Measurements from ENCODE around the gene KRTAP10-4.
"Not testable (repeated sequence)": the region's sequence is repeated elsewhere in the genome, so short reads cannot be mapped to it uniquely, and the experiment has no call there.

The KRTAP10-4 gene

GRCh38 chr21:44557491-44558328 lies 15.8 kb upstream of the KRTAP10-4 start:
- H3K4me1 ChIP-seq (ENCODE audit: control insufficient read depth, insufficient read depth, low read length, poor library complexity, severe bottlenecking): no peaks in the 10 kb centered on the region
- no peaks in the 10 kb centered on the region for H3K9me3 ChIP-seq (ENCODE audit: control insufficient read depth, low read length)
- H3K36me3 ChIP-seq (ENCODE audit: control insufficient read depth, insufficient read depth, low read length): no peaks in the 10 kb centered on the region
- DNase-seq: no peak
- no peak overlapping the region for H3K27ac ChIP-seq (ENCODE audit: insufficient read depth, low read length, poor library complexity, severe bottlenecking)
- no peaks in the 10 kb centered on the region for H3K27me3 ChIP-seq (replicated peaks; ENCODE audit: control insufficient read depth, insufficient read depth, low read length, poor library complexity, severe bottlenecking)
- H3K4me3 ChIP-seq (ENCODE audit: insufficient read depth, low read depth, low read length, poor library complexity, severe bottlenecking): no peak overlapping the region

DNA sequence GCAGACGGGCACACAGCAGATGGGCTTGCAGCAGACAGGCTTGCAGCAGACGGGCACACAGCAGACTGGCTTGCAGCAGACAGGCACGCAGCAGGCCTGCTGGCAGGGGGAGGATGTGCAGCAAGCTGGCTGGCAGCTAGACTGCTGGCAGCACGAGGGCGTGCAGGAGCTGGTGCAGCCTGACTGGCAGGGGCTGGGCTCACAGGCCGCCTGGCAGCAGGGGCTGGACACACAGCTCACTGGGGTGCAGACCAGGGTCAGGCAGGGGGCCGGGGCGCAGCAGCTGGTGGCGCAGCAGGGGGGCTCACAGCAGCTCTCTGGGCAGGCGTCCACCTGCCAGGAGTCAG lies 15.2 kb upstream of the KRTAP10-4 start:
- H3K4me1 ChIP-seq (ENCODE audit: control insufficient read depth, insufficient read depth, low read length, poor library complexity, severe bottlenecking); DNase-seq; H3K36me3 ChIP-seq (ENCODE audit: control insufficient read depth, insufficient read depth, low read length); H3K4me3 ChIP-seq (ENCODE audit: insufficient read depth, low read depth, low read length, poor library complexity, severe bottlenecking); H3K27ac ChIP-seq (ENCODE audit: insufficient read depth, low read length, poor library complexity, severe bottlenecking); H3K9me3 ChIP-seq (ENCODE audit: control insufficient read depth, low read length); H3K27me3 ChIP-seq (replicated peaks; ENCODE audit: control insufficient read depth, insufficient read depth, low read length, poor library complexity, severe bottlenecking): not testable (repeated sequence)

DNA sequence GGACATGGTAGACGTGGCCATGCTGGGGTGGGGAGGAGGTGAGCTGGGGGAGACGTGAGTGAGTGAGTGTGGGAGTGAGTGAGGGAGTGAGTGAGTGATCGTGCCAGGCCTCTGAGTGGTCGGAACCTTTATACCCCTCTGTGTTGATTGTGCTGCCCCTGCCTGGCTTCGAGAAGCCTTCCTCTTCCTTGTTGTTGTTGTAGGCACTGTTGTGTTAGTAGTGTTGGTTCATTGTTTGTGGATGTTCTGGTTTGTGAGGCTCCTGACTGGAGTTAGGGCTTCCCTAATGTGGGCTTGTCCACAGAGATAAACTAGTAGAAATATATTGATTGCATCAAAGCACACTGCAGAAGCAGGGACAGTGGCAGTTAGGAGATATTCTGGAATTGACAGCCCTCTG lies 14.8 kb upstream of the KRTAP10-4 start, which contains the start of gene KRTAP10-3:
KRTAP10-3 (minus strand) TSS at position 101 of the 400 bp plus-strand sequence; CDS start at position 21, 80 bp downstream.
- H3K27ac ChIP-seq (ENCODE audit: insufficient read depth, low read length, poor library complexity, severe bottlenecking): no peak within 1 kb of the TSS
- DNase-seq: no peak
- H3K9me3 ChIP-seq (ENCODE audit: control insufficient read depth, low read length): no peaks in the 10 kb centered on the region
- no peaks in the 10 kb centered on the region for H3K4me1 ChIP-seq (ENCODE audit: control insufficient read depth, insufficient read depth, low read length, poor library complexity, severe bottlenecking)
- no peak within 1 kb of the TSS for H3K4me3 ChIP-seq (ENCODE audit: insufficient read depth, low read depth, low read length, poor library complexity, severe bottlenecking)
- H3K36me3 ChIP-seq (ENCODE audit: control insufficient read depth, insufficient read depth, low read length): no peaks in the 10 kb centered on the region
- H3K27me3 ChIP-seq (replicated peaks; ENCODE audit: control insufficient read depth, insufficient read depth, low read length, poor library complexity, severe bottlenecking): no peaks in the 10 kb centered on the region

DNA sequence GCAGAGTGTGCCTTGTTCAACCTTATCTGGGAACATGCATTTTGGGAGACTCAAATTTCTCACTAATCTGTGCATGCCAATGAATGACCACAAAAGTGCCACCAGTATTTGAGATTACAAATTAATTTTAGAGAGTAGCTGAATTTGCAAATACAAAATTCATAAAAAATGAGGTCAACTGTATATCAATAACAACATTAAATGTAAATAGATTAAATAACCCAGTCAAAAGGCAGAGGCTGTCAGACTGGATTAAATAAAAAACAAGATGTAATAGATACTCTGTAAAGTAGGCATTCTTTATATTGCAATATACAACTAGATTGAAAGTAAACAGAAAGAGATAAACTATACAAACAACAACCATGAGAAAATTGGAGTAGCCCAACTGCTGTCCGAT lies 9.4 kb upstream of the KRTAP10-4 start:
- H3K27me3 ChIP-seq (replicated peaks; ENCODE audit: control insufficient read depth, insufficient read depth, low read length, poor library complexity, severe bottlenecking): no peaks in the 10 kb centered on the region
- H3K36me3 ChIP-seq (ENCODE audit: control insufficient read depth, insufficient read depth, low read length): no peaks in the 10 kb centered on the region
- H3K27ac ChIP-seq (ENCODE audit: insufficient read depth, low read length, poor library complexity, severe bottlenecking): no peak overlapping the region
- H3K4me3 ChIP-seq (ENCODE audit: insufficient read depth, low read depth, low read length, poor library complexity, severe bottlenecking): no peak overlapping the region
- H3K4me1 ChIP-seq (ENCODE audit: control insufficient read depth, insufficient read depth, low read length, poor library complexity, severe bottlenecking): no peaks in the 10 kb centered on the region
- H3K9me3 ChIP-seq (ENCODE audit: control insufficient read depth, low read length): no peaks in the 10 kb centered on the region
- no peak for DNase-seq

DNA sequence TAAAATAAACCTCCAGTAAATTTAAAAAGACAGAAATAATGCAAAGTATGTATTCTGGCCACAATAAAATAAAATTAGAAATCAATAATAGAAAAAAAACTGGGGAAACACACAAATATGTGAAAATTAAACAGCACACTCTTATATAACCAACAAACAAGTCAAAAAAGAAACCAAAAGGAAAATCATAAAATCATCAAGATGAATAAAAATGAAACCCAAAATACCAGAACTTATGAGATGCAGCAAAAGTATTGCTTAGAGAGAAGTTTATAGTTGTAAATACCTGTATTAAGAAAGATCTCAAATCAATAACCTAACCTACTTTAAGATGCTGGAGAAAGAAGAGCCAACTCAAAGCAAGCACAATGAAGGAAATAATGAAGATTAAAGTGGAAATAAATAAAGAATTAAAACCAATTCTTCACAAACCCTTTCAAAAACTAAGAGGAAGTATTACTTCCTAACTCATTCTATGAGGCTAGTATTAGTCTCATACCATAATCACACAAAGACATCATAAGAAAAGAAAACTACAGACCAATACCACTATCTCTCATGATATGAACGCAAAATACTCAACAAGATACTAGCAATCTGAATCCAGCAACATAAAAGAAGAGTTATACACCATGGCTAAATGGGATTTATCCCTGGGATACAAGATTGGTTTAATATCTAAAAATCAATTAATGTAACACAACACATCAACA lies 8.5 kb upstream of the KRTAP10-4 start:
- H3K27ac ChIP-seq (ENCODE audit: insufficient read depth, low read length, poor library complexity, severe bottlenecking): no peak overlapping the region
- no peaks in the 10 kb centered on the region for H3K36me3 ChIP-seq (ENCODE audit: control insufficient read depth, insufficient read depth, low read length)
- no peaks in the 10 kb centered on the region for H3K4me1 ChIP-seq (ENCODE audit: control insufficient read depth, insufficient read depth, low read length, poor library complexity, severe bottlenecking)
- no peak overlapping the region for H3K4me3 ChIP-seq (ENCODE audit: insufficient read depth, low read depth, low read length, poor library complexity, severe bottlenecking)
- no peaks in the 10 kb centered on the region for H3K27me3 ChIP-seq (replicated peaks; ENCODE audit: control insufficient read depth, insufficient read depth, low read length, poor library complexity, severe bottlenecking)
- no peaks in the 10 kb centered on the region for H3K9me3 ChIP-seq (ENCODE audit: control insufficient read depth, low read length)
- DNase-seq: no peak

DNA sequence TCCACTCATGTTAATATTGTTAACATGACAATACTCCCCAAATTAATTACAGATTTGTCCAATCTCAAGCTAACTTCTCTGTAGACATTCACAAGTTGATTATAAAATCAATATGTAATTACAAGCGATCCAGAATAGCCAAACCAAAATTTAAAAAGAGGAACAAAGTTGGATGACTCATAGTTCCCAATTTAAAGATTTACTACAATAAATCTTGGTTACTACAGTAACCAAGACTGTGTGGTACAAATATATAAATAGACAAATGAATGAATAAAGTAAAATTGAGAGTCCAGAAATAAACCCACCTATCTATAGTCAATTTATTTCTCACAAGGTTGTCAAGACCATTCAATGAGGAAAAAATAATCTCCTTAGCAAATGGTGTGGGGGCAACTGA lies 7.1 kb upstream of the KRTAP10-4 start:
- no peak overlapping the region for H3K4me3 ChIP-seq (ENCODE audit: insufficient read depth, low read depth, low read length, poor library complexity, severe bottlenecking)
- no peak overlapping the region for H3K27ac ChIP-seq (ENCODE audit: insufficient read depth, low read length, poor library complexity, severe bottlenecking)
- H3K4me1 ChIP-seq (ENCODE audit: control insufficient read depth, insufficient read depth, low read length, poor library complexity, severe bottlenecking): no peaks in the 10 kb centered on the region
- no peaks in the 10 kb centered on the region for H3K9me3 ChIP-seq (ENCODE audit: control insufficient read depth, low read length)
- no peaks in the 10 kb centered on the region for H3K36me3 ChIP-seq (ENCODE audit: control insufficient read depth, insufficient read depth, low read length)
- H3K27me3 ChIP-seq (replicated peaks; ENCODE audit: control insufficient read depth, insufficient read depth, low read length, poor library complexity, severe bottlenecking): no peaks in the 10 kb centered on the region
- no peak for DNase-seq

- Histone ChIP-seq H3K9me3 (ENCODE audit: control insufficient read depth, low read length) (no peaks in the 10 kb centered on the region), H3K4me3 (ENCODE audit: insufficient read depth, low read depth, low read length, poor library complexity, severe bottlenecking) (no peak overlapping the region), H3K27me3 (replicated peaks; ENCODE audit: control insufficient read depth, insufficient read depth, low read length, poor library complexity, severe bottlenecking) (no peaks in the 10 kb centered on the region), H3K4me1 (ENCODE audit: control insufficient read depth, insufficient read depth, low read length, poor library complexity, severe bottlenecking) (no peaks in the 10 kb centered on the region), H3K36me3 (ENCODE audit: control insufficient read depth, insufficient read depth, low read length) (no peaks in the 10 kb centered on the region), H3K27ac (ENCODE audit: insufficient read depth, low read length, poor library complexity, severe bottlenecking) (no peak overlapping the region)
- DNase-seq: no peak
Measured at GRCh38 chr21:44567481-44568171, 5.9 kb upstream of the KRTAP10-4 start.

GRCh38 chr21:44568261-44568660 lies 5.3 kb upstream of the KRTAP10-4 start:
- H3K27me3 ChIP-seq (replicated peaks; ENCODE audit: control insufficient read depth, insufficient read depth, low read length, poor library complexity, severe bottlenecking): no peaks in the 10 kb centered on the region
- H3K27ac ChIP-seq (ENCODE audit: insufficient read depth, low read length, poor library complexity, severe bottlenecking): no peak overlapping the region
- no peak for DNase-seq
- no peak overlapping the region for H3K4me3 ChIP-seq (ENCODE audit: insufficient read depth, low read depth, low read length, poor library complexity, severe bottlenecking)
- H3K9me3 ChIP-seq (ENCODE audit: control insufficient read depth, low read length): no peaks in the 10 kb centered on the region
- H3K4me1 ChIP-seq (ENCODE audit: control insufficient read depth, insufficient read depth, low read length, poor library complexity, severe bottlenecking): no peaks in the 10 kb centered on the region
- H3K36me3 ChIP-seq (ENCODE audit: control insufficient read depth, insufficient read depth, low read length): no peaks in the 10 kb centered on the region

DNA sequence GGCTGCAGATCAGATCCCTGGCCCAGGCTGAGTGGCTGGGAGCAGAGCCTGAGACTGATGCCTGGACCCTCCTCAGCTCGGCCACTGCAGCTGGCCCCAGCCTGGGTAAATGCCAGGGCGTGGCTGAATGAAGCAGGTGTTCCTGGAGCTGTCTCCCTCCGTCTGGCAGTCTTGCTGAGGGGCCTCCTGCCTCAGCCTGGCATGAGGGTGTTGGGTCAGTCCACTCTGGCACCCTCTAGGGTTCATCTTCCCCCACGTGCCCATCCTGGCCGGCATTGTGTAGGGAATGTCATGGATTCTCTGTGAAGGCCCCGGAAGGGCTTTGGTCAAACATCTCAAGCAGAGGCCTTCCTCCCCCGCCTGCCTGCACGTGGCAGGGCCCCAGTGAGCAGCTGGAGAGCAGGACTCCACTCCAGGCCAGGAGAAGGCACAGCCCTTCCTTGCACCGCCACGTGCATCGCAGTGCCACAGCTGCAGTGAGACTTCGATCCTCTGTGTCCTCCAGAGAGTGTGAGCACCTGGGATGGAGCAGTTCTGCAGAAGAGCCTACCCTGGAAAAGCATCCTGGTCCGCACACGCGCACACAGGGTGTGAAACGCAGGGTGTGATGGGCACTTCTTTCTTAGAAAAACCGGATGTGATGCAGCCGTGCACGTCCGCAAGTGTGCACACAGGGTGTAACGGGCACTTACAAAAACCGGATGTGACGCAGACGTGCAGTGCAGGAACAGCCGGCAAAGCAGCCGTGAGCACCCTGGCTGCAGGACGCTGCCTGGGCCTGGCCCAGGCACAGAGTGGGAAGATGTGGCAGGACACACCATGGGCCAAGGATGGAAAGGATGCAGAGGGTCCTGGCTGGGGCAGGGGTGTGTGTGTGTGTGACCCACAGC lies 4.6 kb upstream of the KRTAP10-4 start:
- H3K36me3 ChIP-seq (ENCODE audit: control insufficient read depth, insufficient read depth, low read length): no peaks in the 10 kb centered on the region
- H3K27me3 ChIP-seq (replicated peaks; ENCODE audit: control insufficient read depth, insufficient read depth, low read length, poor library complexity, severe bottlenecking): no peaks in the 10 kb centered on the region
- no peaks in the 10 kb centered on the region for H3K4me1 ChIP-seq (ENCODE audit: control insufficient read depth, insufficient read depth, low read length, poor library complexity, severe bottlenecking)
- H3K27ac ChIP-seq (ENCODE audit: insufficient read depth, low read length, poor library complexity, severe bottlenecking): no peak overlapping the region
- H3K4me3 ChIP-seq (ENCODE audit: insufficient read depth, low read depth, low read length, poor library complexity, severe bottlenecking): no peak overlapping the region
- no peaks in the 10 kb centered on the region for H3K9me3 ChIP-seq (ENCODE audit: control insufficient read depth, low read length)
- DNase-seq: no peak

Data from effector memory CD4-positive, alpha-beta T cell (primary cell).